ENCODE measurements around the gene MINDY4B.

Gene MINDY4B

GRCh38 chr3:150889106-150889505, 16.1 kb downstream of the MINDY4B start:
- H3K4me3 ChIP-seq (replicated peaks; ENCODE audit: low read depth, low read length), result no peak overlapping the region
- no peak for DNase-seq (ENCODE audit: low read depth)
- no peak for TF ChIP-seq CTCF (IDR thresholded peaks at IDR 0.05; ENCODE audit: low read length, missing control alignments)

DNA sequence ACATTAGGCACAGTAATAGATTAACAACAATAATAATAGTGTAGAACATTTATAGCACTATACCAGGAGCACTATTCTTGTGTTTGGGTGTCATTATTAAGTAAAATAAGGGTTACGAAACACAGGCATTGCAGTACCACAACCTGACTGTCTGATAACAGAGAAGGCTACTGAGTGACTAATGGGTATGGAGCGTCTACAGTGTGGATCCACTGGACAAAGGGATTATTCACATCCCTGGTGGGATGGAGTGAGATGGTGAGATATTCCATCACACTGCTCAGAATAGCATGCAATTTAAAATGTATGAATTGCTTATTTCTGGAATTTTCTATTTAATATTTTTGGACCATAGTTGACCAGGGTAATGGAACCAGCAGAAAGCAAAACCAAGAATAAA, 18.2 kb downstream of the MINDY4B start:
- DNase-seq (ENCODE audit: low read depth), result peak; percentile 65
- TF ChIP-seq CTCF (IDR thresholded peaks at IDR 0.05; ENCODE audit: low read length, missing control alignments), result no peak
- H3K4me3 ChIP-seq (replicated peaks; ENCODE audit: low read depth, low read length), result no peak overlapping the region

DNA sequence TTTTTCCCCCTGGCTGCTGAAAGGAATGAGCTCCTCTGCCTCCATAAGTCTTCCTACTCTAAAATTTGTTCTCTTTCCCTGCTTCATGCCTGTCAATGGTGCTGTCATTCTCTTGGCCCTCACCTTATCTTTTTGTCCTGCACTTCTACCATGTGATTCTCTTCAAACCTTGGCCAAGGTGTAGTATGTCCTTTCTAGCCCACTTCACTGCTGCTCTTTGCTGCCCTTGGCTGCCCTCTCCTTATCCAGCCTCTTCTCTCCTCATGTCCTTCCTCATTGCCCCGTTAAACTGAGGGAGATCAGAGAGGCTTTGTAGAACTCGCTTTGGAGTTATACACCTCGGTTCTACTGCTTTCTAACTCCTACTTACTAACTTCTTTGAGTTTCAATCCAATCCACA, 19.7 kb downstream of the MINDY4B start:
- no peak overlapping the region for H3K4me3 ChIP-seq (replicated peaks; ENCODE audit: low read depth, low read length)
- no peak for TF ChIP-seq CTCF (IDR thresholded peaks at IDR 0.05; ENCODE audit: low read length, missing control alignments)
- DNase-seq (ENCODE audit: low read depth), result no peak

- DNase-seq (ENCODE audit: low read depth), result no peak
- no peak overlapping the region for H3K4me3 ChIP-seq (replicated peaks; ENCODE audit: low read depth, low read length)
- no peak for TF ChIP-seq CTCF (IDR thresholded peaks at IDR 0.05; ENCODE audit: low read length, missing control alignments)
Observed at GRCh38 chr3:150878996-150879575, 26.2 kb downstream of the MINDY4B start.

DNA sequence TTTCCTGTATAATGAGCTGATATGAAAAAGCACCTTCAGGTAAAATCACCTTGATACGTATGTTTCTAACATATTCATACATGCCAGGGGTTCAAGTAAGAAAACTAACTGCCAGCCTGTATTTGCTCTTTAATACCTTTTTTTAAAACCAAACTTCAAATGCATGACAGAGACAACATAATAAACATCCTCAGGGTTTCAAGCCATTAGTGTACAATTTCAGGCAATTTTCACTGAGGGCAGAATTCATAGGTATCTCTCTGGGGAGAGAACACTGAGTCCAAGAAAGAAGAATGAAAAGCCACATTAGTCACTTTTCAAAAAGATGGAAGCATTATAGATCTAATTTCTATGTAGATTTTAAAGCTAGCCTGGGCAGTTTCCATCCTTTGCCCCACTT, 26.9 kb downstream of the MINDY4B start:
- DNase-seq (ENCODE audit: low read depth), result no peak
- no peak overlapping the region for H3K4me3 ChIP-seq (replicated peaks; ENCODE audit: low read depth, low read length)
- TF ChIP-seq CTCF (IDR thresholded peaks at IDR 0.05; ENCODE audit: low read length, missing control alignments), result no peak

GRCh38 chr3:150877303-150877702, 27.9 kb downstream of the MINDY4B start:
- DNase-seq (ENCODE audit: low read depth), result peak; percentile 18
- H3K4me3 ChIP-seq (replicated peaks; ENCODE audit: low read depth, low read length), result no peak overlapping the region
- TF ChIP-seq CTCF (IDR thresholded peaks at IDR 0.05; ENCODE audit: low read length, missing control alignments), result no peak

DNA sequence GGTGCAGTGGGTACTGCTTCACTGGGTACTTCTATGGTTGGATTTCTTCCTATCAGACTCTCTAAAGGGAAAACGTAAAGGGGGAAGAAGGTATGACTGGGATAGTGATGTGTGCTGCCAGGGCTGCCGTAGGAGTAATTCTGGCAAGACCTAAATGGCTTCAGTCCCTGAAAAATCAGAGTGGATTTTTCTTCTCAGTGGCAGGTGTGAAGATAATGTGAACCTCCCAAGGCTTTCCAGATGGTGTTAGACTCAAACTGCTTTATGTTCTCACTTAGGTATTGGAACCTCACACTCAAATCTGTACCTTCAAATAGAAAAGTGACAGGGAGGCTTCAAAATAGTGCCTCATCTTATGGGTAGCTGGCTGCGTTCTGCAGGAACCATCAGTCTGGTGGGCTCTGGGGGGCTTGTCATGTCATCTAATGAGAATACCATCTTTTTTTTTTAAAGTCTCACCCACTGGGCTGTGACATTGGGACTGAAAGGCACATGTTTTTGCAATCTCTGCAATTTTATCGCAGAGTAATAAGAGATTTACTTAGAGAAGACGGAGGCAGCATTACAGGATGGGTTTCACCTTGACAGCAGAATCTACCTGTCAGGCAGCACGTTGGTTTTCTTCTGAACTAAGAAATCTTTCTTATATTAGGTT, 28.5 kb downstream of the MINDY4B start:
- TF ChIP-seq CTCF (IDR thresholded peaks at IDR 0.05; ENCODE audit: low read length, missing control alignments), result no peak
- DNase-seq (ENCODE audit: low read depth), result no peak

More for the DNA sequence above, 28.5 kb downstream of the MINDY4B start:
- no peak overlapping the region for H3K4me3 ChIP-seq (replicated peaks; ENCODE audit: low read depth, low read length)

All from fibroblast of pulmonary artery (primary cell).